Measurements from ENCODE around the gene ZNF692.
"Not testable (repeated sequence)": the region's sequence is repeated elsewhere in the genome, so short reads cannot be mapped to it uniquely, and the experiment has no call there.

ZNF692 gene

DNA sequence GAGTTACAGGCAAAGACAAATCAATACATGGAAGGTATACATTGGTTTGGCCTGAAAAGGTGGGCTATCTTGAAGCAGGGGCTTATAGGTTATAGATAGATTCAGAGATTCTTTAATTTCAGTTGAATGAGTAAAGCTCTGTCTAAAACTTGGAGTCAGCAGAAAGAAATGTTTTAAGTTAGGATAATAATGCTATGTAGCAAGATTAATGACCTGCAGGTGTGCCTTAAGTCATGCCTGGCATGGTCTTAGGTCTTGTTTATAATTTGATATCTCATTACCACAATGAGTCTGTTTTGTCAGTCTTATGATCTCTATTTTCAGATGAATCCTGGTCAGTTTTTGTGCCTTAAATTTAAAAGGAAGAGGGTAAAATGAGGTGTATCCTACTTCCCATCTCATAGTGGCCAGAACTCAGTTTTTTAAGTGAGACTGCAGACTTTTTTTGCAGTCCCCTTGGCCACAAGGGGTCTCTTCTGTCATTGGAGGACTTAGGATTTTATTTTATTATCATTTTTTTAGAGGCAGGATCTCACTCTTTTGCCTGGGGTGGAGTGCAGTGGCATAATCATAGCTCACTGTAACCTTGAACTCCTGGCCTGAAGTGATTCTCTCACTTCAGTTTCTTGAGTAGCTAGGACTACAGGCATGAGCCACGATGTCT, 25.9 kb upstream of the ZNF692 start:
- no peak overlapping the region for H3K27ac ChIP-seq
- H3K4me3 ChIP-seq = no peak overlapping the region

DNA sequence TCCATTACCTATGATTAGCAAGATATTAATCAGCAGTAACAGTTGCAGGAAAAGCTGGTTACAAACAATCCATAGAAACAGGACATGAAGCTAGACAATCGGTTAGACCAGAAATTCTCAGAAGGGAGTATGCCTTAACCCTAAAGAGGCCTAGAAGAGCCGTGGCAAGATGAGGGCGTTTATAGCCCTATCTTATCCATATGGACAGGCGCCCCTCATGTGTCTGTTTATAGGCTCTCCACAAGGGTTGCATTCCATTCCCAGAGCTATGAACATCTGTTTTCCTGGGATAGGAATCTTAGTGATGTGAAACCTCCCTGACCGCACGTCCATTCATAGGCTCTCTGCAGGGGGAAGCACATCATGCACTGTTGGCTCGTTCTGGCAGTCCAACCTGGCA, 23.5 kb upstream of the ZNF692 start:
- H3K4me3 ChIP-seq = not testable (repeated sequence)

DNA sequence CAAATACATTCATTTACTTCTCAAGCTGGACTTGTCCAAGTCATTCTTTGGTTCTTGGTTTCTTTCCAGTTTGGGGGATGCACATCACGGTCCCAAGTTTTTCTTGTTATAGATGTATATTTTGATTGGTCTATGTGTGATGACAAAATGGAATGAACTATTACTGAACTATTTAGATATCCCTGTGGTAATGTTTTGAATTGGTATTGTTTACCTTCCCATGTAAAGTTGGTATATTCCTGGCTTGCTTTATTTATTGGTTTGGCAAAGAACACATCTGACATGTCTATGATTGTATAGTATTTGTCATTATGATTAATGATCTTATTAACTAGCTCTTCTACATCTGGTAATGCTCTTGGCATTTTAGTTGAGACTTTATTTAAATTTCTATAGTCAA, 22.4 kb upstream of the ZNF692 start:
- no peak overlapping the region for H3K27ac ChIP-seq
- H3K4me3 ChIP-seq = no peak overlapping the region

More for the DNA sequence above, 23.5 kb upstream of the ZNF692 start:
- H3K27ac ChIP-seq = not testable (repeated sequence)

DNA sequence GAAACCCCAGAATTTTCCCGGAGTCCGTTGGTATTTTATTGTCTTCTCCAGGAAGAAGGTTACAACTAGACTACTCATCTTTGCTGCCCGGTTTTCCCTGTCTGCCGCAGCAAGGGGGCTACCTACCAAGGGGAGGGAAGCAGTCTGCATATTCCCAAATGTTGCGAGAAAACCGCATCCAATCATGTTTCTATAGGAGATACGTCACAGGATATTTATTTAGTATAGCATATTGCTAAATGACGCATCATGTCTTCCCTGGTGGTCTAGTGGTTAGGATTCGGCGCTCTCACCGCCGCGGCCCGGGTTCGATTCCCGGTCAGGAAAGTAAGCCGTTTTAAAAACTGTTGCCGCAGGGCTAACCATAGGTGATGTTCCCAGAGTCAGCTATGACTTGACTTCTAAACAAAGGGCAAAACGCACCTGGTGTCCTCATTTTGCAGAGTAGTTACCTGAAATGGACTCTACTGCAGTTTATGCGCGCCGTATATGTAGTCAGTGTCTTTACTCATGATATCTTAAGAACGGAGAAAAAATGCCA, 15.2 kb upstream of the ZNF692 start:
- H3K4me3 ChIP-seq = peak overlapping the region; percentile 45 to 68 (median 59)
- peak overlapping the region in 18 of 21 experiments; percentile 72 to 92 (median 85) for H3K27ac ChIP-seq

DNA sequence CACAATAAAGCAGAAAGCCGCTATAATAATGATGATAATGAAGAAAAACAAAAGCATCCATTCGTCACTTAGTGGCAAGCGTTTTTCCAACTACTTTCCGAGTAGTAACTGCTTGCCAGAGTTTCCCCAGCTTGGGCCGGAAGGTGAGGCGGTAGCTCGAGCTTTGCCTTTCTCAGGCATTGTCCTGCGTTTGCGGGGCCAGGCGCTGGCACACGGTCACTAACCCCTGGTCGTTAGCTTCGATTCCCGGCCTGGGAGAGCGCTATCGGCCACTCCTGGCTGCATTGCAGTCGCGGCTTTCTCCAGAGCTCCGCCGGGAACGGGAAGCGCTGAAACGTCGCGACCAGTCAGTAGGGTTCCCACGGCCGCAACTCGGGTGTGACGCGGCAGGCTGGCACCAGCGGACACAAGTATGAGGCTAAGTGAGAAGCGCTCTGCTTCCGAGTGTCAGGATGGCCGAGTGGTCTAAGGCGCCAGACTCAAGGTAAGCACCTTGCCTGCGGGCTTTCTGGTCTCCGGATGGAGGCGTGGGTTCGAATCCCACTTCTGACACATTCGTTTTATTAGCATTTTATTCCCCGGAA, 14.6 kb upstream of the ZNF692 start:
- Histone ChIP-seq H3K27ac (peak overlapping the region in 20 of 21 experiments; percentile 57 to 92 (median 84)), H3K4me3 (peak overlapping the region; percentile 45 to 68 (median 59))

DNA sequence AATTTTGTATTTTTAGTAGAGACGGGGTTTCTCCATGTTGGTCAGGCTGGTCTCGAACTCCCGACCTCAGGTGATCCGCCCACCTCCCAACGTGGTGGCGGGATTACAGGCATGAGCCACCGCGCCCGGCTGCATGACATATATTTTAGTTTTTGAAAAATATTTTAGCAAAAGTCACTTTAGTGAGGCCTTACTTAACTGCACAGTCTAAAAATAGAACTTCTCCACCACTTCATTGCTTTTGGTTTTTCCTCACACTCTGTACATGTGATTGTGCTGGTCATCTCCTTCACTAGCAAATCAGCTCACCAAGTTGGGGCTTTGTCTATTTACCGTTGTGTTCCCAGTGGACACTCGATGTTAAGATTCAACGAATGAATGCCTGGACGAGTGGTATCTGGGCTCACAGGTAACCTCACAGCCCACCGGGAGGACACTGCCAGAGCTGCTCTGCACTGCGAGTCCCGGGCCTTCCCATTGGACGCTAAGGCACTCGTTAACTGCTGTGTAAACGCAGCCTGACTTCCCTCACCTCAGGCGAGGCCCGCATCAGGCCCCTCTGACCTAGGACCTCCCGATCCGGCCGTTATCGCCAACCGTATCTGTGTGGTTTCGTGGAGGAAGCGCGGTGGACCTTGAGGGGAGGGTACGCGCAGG, 14.0 kb upstream of the ZNF692 start:
- Histone ChIP-seq H3K27ac (peak overlapping the region in 20 of 21 experiments; percentile 57 to 92 (median 84)), H3K4me3 (peak overlapping the region; percentile 45 to 68 (median 59))

DNA sequence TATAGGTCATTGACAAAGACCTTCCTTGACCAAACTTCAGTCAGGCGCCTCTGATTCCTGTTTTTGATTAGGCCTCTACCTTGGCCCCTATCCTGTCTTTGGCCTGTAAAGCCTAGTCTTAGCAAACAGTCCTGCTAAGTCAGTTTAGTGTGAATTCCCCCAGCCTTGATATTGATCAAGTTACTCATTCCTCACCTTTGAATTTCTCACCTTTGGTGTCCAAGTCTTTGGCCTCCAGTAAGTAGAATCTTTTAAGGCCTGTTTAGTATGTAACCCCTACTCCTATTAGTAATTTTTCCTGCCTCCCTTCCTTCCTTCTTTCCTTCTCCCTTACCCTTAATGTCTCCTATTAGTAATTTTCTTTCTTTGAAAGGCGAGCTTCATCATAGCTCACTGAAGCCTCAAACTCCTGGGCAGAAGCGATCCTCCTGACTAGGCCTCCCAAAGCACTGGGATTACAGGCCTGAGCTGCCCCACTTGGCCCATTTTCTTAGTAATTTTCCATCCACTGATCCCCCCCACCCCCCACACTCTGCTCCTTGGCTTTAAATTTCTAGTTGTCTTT, 13.0 kb upstream of the ZNF692 start:
- Histone ChIP-seq H3K4me3 (peak overlapping the region in 1 of 7 experiments; percentile 59), H3K27ac (no peak overlapping the region)

DNA sequence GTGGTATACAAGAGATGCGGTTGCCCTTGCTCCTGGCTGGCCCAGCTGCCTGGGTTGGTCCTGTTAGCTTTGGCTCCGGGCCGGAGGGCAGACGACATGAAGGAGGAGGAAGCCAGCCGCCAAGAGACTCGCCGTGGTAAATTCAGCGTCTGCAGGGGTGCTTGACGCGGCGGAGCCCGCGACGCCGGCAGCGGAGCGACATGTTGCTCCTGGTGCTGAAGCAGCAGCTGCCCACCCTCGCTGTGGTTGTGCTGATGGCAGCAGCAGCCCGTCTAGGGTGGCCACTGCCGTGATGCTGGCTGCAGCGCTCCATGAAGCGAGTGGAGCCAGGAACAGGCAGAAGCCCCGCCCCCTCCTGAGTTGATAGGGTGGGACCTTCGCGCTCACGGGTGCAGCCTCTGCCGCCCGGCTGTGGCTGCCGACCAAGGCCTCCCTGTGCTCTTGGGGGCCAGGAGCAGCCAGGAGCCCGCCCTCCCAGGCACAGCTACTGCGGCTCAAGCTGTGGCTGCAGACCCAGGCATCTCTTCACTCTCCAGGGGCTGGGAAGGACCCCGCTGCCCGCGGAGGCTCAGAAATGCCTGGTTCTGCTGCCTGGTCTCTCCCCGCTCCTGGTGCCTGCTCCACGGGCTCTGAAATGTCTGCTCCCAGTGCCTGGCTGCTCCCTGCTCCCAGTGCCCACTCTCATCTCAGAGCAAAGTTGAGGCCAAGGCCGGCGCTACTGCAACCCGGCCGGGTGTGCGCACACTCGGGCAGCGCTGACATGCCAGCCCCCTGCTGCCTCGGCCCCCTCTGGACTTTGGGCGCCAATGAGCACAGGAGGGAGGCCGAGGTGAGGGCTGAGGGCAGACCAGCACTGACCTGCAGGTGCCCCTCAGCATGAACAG, 4.4 kb upstream of the ZNF692 start:
- Histone ChIP-seq H3K27ac (peak overlapping the region in 19 of 21 experiments; percentile 24 to 86 (median 73)), H3K4me3 (peak overlapping the region; percentile 39 to 59 (median 51))

DNA sequence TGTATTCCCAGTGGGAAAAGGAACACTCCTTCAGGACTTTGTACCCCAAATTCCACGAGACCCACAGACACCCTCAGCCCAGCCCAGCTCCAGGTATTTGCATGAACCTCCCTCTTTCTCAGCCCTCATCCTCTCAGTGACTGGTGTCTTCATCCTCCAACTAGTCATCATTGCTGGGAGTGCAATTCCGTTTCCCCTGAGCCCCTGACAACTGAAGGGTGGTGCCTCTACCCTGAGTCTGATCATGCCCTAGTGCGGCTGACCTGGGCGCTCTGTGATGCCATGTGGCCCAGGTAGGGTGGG, 3.8 kb upstream of the ZNF692 start:
- Histone ChIP-seq H3K4me3 (peak overlapping the region; percentile 39 to 59 (median 51)), H3K27ac (peak overlapping the region in 18 of 21 experiments; percentile 35 to 86 (median 74))

DNA sequence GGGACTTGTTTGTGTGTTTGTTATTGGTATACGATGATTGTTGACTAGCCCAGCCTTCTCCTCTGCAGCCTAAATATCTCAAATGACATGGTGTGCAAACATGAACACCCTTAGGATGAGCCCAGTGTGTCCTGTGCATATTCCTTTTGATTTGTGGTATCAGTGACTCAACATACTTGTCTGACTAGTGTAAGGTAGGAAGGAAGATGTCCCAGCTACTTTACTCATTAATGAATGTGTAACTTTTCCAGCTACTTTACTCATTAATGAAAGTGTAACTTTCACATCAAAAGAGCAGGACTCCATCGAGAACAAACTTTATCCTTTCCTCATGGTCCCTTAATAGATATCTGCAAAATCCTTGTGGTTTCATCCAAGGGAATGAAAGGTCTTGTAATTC, 2.7 kb upstream of the ZNF692 start:
- no peak overlapping the region for H3K4me3 ChIP-seq
- H3K27ac ChIP-seq = no peak overlapping the region

DNA sequence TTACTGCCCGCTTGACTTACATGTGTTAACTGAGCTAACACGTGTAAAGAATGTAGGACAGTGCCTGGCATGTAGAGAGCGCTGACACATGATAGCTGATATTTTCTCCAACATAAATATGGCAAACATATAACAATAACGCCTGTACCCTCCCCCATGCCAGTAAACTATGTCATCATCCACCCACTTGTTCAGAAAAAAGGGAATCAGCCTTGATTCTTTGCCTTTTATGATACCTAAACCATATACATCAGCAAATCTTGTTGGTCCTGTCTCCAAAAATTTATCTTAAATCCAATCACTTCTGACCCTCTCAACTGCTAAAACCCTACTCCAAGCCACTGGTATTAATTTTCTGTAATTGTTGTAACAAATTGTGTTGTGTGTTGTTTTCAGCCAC, 1.1 kb upstream of the ZNF692 start:
- Histone ChIP-seq H3K27ac (peak overlapping the region in 6 of 21 experiments; percentile 88 to 94 (median 90)), H3K4me3 (no peak overlapping the region)

DNA sequence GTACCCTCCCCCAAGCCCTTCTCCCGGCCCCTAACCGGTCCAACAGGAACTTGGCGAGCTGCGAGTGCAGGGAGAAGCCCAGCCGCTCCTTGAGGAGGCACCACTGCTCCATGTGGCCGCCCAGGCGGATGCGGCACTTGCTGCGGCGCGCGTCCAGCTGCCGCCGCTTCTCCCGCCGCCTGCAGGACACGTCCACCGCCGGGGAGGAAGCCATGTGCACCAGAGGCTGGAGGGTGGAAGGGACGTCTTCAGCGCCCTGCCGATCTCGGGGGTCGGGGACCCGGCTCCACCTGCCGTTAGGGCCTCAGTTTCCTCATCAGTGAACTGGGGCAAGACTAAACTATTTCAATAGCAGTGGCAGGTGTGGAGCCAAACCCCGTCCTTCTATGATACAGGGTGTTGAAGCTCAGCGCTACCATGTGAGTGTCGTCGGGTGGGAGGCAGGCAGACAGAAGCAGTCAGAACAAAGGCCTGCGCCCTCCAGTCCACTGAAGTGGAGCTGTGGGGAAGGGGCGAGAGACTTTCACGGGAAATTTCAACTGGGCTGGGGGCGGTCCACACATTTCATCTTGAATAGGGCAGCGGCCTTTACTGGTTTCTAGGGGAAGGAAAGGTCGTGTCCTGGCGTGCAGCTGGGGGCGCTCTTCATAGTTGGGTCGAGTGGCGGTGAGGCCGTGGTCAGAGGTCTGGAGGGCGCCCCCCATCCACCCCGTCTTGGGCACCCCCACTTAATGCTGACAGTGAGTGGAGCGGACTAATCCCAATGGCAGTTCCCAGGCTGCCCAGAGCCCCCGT, 592 bp downstream of the ZNF692 start:
- peak overlapping the region; percentile 38 to 61 (median 48) for H3K4me3 ChIP-seq
- H3K27ac ChIP-seq = peak overlapping the region; percentile 47 to 95 (median 90)

DNA sequence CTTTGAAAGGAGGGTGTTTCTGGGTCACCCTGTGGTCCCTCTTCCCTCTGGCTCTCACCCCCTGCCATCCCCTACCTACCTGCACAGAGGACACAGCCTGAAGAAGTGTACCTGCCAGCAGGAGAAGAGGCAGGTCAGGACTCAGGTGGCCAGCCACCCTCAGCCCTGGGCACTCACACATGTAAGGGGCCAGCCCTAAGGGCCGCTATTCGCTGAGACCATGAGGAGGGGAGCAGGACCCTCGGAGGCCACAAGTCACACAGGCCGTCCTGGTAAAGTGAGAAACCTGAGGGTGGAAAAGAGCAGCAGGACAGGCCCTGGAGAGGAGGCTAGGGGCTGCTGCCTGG, 1.2 kb downstream of the ZNF692 start:
- Histone ChIP-seq H3K4me3 (peak overlapping the region; percentile 38 to 61 (median 48)), H3K27ac (peak overlapping the region in 20 of 21 experiments; percentile 74 to 95 (median 90))

DNA sequence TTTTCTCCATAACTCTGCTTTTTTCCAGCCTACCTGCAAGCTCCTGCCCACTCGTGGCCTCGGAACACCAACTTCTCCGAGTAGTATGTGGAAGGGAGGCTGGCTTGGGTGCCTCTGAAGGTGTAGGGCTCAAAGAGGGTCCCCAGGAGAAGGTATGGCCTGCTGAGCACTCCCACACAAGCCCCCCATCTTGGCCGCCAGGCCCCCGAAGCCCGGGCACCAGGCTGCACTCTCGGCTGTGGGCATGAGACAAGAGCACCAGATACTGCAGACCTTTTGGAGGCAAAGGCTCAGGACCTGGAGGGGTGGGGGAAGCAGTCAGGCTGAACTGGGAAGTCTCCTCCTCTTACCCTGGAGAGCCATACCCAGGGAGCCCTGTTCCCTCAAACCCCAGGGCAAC, 1.7 kb downstream of the ZNF692 start:
- Histone ChIP-seq H3K4me3 (peak overlapping the region in 1 of 7 experiments; percentile 53), H3K27ac (peak overlapping the region in 9 of 21 experiments; percentile 80 to 94 (median 91))

DNA sequence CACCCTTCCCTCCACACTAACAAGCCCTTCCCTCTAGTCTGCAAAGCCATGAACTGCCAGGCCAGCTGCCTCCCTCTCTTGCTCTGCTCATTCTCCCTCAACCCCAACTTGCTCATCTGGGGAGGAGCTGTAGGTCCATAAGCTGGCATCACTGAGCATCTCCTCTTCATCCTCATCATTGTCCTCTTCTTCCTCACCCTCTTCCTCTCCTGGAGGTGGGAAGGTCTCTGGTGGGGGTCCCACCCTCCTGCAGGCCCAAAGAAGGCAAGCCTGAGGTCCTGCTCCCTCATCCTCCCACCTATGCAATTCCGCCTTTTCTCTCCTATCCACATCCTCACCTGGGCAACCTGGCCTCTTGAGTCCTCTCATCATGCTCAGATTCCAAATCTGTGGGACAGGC, 2.7 kb downstream of the ZNF692 start:
- Histone ChIP-seq H3K27ac (peak overlapping the region in 1 of 21 experiments; percentile 28), H3K4me3 (no peak overlapping the region)

DNA sequence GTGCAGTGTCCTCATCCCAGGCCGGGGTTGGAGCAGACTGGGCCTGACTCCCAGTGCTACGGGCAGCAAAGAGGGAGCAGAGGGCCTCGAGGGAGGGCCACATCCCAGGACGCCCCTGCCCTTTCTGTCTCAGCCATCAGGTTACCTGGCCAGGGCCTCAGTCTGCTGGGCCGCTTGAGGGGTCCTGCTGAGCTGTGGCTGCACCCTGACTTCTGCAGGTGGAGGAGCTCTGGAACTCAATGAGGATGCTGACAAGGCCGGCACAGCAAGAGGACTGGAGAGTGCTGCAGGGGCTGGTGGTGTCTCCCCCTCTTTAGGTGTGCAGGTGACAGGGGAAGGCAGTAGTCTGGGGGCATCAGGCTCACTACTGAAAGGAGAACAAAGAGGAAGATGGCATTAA, 3.3 kb downstream of the ZNF692 start:
- peak overlapping the region in 1 of 21 experiments; percentile 5 for H3K27ac ChIP-seq
- H3K4me3 ChIP-seq = no peak overlapping the region

DNA sequence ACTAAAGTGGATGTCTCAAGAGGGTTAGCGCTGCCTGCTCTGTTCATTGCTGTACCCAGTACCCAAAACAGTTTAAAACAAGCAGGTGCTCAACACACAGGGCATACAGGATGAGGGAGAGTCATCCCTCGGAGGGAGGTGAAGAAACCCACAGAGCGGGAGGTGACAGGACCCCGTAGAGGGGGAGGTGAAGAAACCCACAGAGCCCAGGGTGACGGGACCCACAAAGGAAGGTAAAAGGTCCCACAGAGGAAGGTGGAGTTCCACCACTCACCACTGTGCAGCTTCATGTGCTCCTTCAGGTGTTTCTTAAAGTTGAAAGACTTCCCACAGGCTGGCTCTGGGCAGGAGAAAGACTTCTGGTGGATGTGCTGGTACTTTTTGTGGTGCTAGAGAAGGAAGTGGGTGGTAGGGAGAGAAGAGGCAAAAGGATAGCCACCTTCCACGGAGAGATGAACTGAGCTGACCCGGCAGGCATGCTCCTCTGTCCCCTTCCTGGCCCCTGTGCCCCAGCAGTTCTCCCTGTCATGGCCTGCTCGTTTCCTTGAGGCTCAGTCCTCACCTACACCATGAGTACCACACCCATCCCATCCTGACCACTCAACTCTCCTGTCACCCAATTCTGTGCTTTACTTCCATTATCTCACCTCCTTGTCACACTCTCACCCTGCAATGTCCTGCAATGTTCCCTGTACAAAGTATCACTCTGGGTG, 5.1 kb downstream of the ZNF692 start:
- no peak overlapping the region for H3K4me3 ChIP-seq
- H3K27ac ChIP-seq = peak overlapping the region in 2 of 21 experiments; percentile 7 to 34

Data from skin epidermis (tissue), 12 donors.